Stimulated activated CD4-positive, alpha-beta T cell treated with anti-CD3 and anti-CD28 coated beads, TNF-alpha, amount 100 ng/mL, for 4 hours (primary cell): ENCODE measurements around the gene RTF1.
"Not testable (repeated sequence)": the region's sequence is repeated elsewhere in the genome, so short reads cannot be mapped to it uniquely, and the experiment has no call there.

Source experiments
- DNase-seq, 3 experiments: peaks; one replicate each; pipeline ENCODE4 v3.0.0-alpha.2; 2020; ENCODE audit warnings: low read depth in 3 of 3

Gene RTF1

GRCh38 chr15:41437448-41437847 lies 20.6 kb downstream of the RTF1 start:
- DNase-seq = no peak

DNA sequence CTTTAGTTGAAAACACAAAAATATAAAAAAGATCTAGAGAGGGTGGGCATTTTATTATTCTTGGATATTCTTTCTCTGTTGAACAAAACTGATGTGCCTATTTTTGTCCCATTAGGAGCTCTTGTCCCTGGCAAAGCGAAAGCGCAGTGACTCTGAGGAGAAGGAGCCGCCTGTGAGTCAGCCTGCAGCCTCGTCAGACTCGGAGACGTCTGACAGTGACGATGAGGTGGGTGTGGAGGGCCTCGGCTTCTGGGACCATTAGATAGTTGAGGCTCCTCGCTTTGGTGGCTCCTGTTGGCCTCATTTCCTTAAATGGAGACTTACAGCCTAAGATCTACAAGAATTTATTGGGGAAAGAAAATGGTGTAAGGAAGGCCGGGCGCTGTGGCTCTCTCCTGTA lies 21.3 kb downstream of the RTF1 start:
- DNase-seq = no peak

- not testable (repeated sequence) for DNase-seq
Measured at GRCh38 chr15:41438745-41439144, 21.9 kb downstream of the RTF1 start.

DNA sequence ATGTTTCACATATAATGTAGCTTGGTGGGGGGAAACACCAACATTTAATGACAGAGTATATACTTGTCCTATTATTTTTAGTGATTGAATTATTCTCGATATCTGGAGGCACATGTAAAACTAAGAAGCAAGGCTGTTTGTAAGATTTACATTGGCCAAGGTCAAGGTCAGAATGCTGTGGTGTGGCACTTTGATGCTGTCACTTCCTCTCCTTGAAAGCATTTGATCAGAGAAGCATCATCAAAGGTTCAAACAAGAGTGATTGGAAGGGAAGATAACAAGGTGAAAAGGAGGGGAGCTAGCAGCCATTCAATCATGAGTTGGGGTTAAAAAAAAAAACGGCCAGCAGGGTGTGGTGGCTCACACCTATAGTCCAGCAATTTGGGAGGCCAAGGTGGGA lies 26.4 kb downstream of the RTF1 start:
- no peak for DNase-seq

DNA sequence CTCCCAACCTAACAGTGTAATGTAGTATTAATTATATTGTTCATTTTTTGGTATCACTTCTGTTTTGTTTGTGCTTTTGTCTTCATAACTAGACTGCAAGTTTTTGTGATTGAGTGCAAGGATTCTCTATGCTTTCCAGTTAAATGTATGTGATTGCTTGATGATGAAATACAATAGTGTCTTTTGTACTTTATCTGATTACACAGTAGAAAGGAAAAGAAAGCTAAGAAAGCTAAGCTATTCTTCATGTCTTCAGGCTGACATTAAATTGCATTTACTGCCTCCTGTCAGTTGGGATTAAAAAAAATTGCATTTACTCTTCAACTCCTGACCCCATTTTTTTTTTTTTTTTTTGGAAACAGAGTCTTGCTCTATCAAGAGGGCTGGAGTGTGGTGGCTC lies 28.5 kb downstream of the RTF1 start:
- no peak for DNase-seq

DNA sequence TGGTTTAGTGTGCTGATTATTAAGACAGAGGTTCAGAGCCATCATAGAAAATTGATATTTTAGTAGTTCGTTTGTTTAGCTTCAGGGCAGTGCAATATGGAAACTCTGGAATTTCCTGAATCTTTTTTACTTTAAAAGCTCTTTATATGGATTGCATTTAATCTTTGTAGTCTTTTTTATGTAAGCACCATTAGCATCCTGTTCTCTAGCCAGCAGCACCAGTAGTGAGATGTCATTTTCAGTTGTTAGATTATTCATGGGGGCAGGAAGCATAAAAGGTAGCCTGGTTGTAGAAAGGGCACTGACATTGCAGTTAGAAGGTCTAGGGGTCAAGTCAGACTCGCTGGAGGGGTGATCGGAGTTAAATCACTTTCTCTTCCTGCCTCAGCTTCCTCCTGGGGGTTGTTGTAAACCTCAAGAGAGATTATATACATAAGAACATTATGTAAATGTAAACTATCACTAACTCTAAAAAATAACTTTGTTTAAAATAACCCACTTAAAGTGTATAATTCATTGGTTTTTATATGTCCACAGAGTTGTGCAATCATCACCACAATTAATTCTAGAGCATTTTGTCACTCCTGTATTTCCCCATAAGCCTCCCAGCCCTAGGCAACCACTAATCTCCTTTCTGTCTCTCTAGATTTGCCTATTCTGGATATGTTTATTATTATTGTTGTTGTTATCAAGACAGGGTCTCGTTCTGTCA lies 45.3 kb downstream of the RTF1 start:
- DNase-seq = no peak

GRCh38 chr15:41464889-41465580 lies 48.1 kb downstream of the RTF1 start:
- DNase-seq = no peak

DNA sequence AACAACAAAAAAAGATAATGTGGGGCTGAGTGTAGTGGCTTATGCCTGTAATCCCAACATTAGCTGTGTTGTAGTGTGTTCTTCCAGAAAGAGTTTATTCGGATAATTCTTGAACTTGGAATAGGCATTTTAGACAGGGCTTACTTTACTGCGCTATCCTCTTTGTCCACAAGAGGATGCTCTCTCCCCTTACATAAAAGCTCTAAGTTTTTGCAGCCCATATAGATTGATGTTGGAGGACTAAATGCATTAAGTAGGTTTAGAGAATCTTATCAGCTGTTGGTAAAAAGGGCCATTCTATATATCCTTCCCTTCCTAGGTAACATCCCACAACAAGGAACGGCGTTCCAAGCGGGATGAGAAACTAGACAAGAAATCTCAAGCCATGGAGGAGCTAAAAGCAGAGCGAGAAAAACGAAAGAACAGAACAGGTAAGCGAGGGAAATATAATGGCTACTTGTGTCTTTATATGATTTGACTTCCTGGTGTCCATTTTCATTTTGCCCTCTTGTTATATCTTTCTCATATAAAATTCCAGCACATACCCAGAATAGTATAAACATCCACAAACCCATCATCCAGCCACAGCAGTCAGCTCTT lies 49.0 kb downstream of the RTF1 start:
- DNase-seq = no peak

GRCh38 chr15:41466711-41467110 lies 49.8 kb downstream of the RTF1 start:
- DNase-seq = no peak

DNA sequence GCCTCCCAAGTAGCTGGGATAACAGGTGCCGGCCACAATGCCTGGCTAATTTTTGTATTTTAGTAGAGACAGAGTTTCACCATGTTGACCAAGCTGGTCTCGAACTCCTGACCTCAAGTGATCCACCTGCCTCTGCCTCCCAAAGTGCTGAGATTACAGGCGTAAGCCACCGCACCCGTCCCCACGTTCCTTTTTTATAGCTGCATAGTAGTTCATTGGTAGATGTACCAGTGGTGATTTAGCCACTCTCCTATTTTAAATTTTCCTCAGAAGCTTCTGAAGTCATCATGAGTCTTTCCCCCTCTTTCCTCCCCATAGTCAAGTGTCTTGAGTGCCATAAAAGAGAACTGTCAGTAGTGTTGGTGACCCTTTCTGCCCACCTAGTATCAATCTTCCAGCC lies 52.7 kb downstream of the RTF1 start:
- not testable (repeated sequence) for DNase-seq

- no peak for DNase-seq
Measured at GRCh38 chr15:41473418-41473817, 56.5 kb downstream of the RTF1 start.

DNA sequence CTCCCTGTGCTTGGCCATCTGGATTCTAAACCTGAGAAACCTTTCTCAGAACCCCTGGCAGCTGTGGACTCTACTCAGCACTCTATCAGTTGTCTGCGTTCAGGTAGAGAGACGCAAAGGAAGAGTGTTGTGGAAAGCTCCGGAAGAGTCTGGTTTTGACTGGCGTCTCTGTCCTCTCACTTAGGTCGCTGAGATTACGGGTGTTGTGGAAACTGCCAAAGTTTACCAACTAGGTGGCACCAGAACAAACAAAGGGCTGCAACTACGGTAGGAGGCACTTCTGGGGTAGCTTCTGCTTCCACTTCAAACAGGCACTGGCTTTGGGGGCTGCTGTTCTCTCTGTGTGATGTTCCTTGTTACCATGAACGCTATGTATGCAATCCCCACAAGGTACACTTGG lies 57.5 kb downstream of the RTF1 start:
- no peak for DNase-seq

DNA sequence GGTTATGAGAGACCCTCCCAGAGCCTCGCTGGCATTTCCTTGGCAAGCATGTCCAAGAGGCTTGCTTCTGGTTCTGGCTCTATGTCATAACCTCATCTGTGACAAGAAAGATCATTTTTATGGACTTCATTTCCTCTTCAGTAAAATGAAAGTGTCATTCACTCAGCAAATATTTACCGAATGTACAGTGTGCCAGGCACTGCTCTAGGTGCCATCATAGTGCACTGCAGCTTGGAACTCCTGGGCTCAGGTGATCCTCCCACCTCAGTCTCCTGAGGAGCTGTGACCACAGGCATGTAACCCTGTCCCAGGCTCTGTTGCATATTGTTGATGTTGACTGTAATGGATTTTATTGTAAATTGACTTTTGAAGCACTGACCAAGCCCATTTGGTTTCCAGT lies 58.0 kb downstream of the RTF1 start:
- DNase-seq = no peak

GRCh38 chr15:41476416-41477048 lies 59.6 kb downstream of the RTF1 start:
- no peak for DNase-seq

GRCh38 chr15:41480396-41481140 lies 63.7 kb downstream of the RTF1 start:
- no peak for DNase-seq

DNA sequence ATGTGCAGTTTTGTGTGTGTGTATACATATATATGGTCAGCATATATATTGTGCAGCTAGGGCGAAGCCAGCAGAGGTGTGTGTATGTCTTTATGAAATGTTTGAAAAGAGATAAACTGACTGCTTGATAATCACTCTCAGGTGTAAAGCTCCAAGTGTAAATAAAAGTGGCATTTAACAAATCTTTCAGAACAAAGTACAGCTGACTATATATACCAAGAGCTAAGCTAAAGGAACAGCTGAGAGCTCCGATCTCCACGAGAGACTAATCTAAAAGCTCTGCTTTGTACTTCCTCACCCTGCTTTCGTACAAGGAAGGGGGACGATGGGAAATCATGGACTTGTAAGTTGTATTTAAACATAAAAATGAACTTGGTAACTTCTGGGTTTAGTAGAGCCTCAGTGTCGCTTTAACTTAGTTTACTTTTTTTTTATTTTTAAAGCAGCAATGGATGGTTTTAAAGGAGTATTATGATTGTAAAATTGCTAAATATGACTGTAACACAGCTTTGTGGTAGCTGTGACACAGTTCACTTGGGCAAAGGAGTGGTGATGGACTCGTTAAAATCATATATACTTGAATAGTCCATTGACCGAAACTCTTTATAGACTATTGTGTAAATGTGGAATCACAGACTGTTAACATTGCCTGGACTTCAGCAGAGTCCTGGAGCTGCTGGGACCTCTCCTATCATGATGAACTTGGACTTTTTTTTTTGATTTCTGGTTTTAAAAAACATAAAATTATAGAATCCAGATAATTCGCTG lies 65.4 kb downstream of the RTF1 start:
- no peak for DNase-seq

DNA sequence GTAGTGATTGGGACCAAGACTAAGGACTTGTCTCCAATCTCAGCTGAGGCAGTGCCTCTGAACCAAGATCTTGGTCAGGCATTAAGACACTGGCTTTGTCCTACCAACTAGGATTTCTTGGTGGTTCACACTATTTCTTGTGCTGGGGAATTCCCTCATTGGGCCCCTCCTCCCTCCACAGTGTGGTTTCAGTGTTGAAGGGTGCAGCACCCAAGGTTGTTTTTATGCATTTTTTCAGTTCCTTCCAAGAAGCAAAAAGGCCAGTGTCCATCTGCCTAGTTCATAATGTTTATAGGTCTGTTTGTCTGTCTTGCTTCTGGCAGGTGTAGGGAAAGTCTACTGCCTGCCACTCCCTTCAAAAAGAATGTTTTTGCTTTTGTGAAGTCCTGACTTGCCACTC lies 66.2 kb downstream of the RTF1 start:
- DNase-seq = no peak

DNA sequence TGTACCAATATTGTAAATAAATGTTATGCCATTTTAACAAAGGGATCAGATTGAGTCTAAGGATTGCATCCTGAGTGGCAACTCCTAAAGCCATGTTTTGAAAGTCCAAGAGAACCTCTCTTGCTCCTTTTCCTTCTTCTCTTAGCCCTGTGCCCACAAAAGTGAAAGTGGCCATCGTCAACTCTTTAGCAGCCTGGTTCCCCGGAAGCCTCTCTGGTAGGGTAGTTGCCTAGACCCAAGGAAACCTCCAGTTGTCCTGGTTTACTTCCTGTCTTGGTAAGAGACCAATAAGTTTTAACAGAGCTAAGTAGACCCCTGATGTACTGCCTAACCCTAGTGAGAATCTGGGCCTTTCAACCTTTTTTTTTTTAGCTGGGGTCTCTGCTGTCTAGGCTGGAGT lies 66.6 kb downstream of the RTF1 start:
- DNase-seq = no peak

- DNase-seq = no peak
Measured at GRCh38 chr15:41484937-41485625, 68.2 kb downstream of the RTF1 start.

GRCh38 chr15:41486286-41486685 lies 69.4 kb downstream of the RTF1 start:
- DNase-seq = no peak

- DNase-seq = no peak
Measured at GRCh38 chr15:41487381-41487780, 70.5 kb downstream of the RTF1 start.
